Measurements from ENCODE around the gene TMEM215.
"Not testable (repeated sequence)": the region's sequence is repeated elsewhere in the genome, so short reads cannot be mapped to it uniquely, and the experiment has no call there.

Gene TMEM215, protein sequence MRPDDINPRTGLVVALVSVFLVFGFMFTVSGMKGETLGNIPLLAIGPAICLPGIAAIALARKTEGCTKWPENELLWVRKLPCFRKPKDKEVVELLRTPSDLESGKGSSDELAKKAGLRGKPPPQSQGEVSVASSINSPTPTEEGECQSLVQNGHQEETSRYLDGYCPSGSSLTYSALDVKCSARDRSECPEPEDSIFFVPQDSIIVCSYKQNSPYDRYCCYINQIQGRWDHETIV

DNA sequence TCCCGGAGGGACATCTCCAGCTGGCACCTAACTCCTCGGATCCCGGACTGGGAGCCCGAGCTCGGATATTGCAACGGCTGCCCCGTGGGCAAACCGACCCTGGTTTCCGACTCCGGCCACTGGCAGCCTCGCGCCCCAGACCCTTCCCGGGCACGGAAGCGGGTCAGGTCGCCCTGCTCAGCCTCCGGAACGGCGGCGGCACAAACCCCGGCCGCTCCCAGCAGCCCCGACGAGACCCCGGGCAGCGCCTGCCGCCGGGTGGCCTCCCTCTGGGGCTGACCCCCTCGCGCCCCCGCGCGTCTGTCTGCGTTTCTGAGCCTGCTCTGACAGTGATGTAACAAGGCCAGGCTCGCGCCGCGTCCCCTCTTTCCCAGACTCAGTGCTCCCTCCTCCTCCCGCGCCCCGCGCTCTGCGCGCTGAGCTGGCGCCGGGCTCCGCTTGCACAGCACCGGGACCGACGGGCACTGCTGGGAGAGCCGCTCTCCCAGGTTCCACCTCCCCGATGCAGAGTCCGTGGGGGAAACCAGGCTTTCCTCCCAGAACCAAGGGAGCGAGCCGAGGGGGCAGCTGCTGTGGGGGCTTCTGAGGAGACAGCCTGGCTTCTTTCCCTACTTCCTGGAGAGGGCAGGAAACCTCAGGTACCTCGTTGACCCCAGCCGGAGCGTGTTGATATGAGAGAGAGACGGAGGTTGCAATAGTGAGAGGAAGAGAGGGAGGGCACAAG is at the start of gene TMEM215:
Gene TMEM215 (plus strand): TSS at position 373 of the 724 bp plus-strand sequence. CDS start 644 bp downstream, outside the sequence.
- DNase-seq = peak; percentile 15

DNA sequence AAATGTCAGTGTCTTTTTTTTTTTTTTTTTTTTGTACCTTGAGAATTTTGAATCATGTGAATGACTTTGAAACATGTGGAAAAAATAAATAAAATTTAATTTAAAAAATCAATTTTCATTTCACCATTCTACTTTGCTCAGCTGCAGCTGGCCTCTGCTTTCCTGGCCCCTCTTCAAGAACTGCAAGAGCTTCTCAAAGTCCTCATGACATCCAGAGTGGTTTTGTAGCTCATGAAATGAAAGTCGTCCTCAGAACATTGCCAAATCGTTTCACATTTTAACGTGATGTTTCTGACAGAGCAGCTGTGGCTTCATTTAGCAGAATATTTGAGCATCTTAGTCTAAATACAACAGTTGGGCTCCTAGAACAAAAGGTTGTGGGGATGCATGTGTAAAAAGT is 47.9 kb upstream of the TMEM215 start:
- DNase-seq = no peak

DNA sequence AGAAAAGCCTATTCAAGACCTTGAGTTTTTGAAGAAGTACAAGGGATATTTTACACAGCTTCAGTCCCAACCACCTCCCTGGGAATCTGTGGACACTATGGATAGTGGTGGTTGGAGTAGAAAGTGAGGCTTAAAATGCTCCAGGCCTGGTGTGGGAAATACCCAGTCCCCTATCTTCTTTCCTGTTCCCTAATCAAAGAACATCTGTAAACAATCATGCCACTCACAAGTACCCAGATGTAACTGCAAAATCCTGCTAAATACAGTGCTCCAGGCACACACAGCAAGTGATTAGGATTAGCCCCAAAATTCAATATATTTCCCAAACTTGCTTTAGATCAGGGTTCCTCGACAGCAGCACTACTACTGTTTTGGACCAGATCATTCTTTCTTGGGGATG is 46.0 kb upstream of the TMEM215 start:
- no peak for DNase-seq

DNA sequence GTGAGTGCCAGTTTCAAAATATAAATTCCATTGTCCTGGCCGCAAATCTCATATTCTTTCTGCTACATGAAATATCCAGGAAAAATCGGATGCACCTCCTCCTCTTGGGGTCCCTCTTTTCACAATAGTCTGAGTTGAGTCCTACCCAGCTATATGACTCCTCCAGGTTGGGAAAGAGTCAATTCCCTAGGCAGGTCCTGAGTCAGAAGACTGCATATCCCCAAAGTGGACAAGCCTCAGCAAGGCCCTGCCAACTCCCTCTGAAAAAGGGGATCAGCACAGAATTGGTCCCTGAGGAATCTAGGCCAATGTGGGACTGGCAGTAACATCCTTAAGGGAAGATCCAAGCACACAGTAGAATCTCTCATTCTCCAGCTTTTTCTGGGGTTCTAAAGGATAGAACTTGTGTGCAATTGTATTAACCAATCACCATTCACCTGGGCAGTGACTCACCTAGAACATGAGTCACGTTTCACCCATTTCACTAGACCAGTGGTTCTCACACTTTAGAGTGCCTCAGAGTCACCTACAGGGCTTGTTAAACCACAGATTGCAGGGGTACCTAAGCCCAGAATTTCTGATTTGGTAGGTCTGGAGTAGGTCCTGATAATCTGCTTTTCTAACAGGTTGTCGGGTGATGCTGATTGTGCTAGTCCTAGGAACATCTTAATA is 44.7 kb upstream of the TMEM215 start:
- DNase-seq = no peak

DNA sequence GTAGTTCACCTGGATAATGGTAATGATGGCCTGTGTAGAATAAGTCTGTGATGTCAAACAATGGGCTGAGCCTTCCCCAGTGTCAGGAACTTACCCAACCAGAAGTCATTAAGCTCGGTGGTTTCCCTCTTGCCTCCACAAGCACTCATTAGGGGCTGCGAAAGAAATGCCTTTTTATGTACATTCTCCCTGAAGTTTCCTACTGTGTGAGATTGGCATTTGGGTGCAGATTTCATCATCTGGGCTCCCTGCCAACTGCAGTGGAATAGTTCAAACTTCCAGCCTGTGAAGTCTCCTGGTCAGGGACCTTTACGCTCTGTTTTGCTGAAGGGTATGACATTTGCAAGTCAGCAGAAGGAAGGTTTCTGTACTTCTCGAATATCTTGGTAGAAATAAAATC is 41.6 kb upstream of the TMEM215 start:
- no peak for DNase-seq

DNA sequence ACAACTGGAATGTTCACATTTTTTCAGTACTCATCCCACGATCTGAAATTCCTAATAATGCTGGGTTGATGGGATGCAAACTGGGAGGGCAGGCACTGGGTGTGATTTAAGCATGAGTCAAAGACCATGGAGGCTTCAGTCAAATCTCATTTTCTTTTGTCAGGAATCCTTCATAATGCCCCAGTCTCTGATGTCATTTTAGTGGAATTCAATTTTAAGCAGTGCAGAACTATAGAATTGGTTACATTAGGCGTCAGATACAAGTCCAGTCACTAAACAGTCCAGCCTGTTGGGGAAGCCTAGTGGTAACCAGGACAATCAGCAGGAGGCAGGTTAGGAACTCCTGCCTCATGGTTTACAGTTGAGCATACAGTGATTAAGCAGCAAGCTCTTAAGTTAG is 41.0 kb upstream of the TMEM215 start:
- no peak for DNase-seq

DNA sequence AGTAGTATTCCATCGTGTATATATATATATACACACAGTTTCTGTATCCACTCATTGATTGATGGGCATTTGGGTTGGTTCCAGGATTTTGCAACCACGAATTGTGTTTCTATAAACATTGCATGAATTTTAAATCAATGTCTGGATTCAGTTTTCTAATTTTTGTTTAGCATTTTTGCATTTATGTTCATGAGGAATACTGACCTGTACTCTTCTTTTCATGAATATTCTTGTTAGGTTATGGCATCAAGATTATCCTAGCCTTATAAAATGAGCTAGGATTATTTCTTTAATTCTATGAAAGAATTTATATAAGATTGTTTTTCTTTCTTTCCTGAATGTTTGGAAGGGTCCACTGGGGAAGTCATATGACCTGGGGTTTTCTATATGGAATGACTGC is 35.3 kb upstream of the TMEM215 start:
- DNase-seq = no peak

DNA sequence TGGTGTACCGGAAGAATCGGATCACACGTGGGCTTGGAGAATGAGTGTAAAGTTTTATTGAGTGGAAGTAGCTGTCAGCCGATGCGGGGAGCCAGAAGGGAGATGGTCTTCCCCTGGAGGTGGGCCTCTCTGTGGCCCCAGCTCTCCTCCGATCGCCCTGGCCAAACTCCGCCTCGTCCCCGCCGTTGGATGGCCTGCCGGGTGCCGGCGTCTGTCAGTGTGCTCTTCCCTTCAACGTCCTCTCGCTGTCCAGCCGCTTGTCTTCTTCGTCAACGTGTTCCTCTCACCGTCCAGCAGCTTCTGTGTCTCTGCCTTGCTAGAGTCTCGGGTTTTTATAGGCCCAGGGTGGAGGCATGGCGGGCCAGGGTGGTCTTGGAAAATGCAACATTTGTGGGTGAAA is 27.6 kb upstream of the TMEM215 start:
- no peak for DNase-seq

DNA sequence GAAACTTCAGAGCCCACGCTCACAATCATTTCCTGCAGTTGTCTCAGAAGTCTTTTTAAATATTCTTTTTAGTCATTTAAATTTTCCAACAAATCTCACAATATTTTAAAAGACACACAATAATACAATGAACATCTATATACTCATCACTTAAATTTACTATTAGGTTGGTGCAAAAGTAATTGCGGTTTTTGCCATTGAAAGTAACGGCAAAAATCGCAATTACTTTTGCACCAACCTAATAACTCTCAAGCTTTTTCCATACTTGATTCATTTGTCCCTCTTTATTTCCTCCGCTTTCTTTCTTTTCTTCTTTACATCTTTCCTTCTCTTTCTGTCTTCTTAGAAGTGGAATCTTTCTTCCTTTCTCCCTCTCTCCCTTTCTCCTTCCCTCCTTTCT is 19.2 kb upstream of the TMEM215 start:
- DNase-seq = no peak

DNA sequence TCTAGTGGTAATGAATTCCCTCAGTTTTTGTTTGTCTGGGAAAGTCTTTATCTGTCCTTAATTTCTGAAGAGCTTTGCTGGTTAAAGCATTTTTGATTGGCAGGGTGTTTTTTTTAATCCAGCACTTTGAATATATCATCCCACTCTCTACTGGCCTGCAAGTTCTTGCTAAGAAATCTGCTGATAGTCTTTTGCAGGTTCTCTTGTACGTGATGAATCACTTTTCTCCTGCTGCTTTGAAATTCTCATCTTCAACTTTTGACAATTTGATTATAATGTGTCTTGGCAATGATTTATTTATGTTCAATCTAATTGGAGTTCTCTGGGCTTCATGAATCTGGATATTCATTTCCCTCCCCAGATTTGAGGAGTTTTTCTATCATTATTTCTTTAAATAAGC is 8.1 kb upstream of the TMEM215 start:
- no peak for DNase-seq

DNA sequence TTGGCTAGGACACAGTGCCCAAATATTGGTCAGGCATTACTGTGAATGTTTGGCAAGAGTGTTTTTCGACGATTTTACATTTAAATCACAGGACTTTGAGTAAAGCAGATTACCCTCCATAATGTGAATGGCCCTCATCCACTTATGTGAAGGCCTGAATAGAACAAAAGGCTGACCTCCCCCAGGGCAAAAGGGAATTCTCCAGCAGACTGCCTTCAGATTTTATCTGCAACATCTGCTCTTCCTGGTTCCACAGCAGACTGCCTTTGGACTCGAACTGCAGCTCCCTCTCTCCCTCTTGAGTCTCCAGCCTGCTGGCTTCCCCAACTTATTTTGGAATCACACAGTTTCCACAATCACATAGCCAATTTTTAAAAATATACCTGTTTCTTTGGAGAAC is 7.1 kb upstream of the TMEM215 start:
- DNase-seq = no peak

DNA sequence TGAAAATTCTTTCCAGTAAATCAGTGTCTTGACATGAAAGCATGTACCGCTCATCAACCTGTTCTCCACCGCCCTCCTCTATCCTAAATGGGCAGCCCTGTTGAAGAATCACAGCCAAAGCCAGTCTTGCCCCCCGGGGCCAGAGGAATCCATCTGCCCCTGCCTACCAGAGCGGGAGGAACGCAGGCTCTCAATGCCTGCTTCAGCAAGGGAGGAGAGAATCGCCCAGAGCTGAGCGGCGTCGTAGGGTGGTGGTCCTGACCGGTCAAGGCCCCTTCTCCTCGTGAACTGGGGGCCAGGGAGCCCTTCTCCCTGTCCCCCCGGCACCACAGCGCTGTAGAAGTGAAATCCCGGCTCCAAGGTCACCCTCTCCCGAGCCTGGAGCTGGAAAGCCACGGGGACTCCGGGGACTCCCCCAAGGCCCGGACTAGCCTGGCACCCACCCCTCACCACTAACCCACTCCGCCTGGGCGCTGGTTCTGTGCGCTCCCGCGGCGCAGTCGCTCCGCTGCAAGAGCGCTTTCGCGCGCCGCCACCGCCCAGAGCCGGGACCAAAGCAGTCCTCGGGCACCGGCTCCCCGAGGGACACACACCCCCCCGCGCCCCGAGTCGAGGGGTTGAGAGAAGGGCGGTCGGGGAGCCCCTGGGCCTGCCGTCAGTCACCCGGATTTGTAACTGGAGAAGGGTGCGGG is 718 bp upstream of the TMEM215 start:
- no peak for DNase-seq

DNA sequence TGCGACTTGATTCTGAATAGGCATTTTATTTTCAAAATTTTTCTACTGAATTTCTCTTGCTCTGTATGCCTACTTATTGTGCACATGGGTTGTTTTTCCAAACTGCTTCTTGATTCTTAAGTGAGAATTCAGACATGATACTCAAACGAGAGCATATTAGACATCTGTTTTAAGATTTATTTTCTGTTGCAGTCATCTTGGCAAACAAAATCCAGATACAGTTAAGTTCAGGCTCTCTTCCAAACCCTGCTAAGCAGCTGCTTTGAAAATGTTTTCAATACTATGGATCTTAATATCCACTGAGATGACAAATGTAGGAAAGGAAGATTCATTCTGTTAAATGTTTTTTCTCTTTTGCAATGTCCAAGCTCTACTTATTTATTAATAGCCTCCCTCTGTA is 4.5 kb downstream of the TMEM215 start:
- no peak for DNase-seq

DNA sequence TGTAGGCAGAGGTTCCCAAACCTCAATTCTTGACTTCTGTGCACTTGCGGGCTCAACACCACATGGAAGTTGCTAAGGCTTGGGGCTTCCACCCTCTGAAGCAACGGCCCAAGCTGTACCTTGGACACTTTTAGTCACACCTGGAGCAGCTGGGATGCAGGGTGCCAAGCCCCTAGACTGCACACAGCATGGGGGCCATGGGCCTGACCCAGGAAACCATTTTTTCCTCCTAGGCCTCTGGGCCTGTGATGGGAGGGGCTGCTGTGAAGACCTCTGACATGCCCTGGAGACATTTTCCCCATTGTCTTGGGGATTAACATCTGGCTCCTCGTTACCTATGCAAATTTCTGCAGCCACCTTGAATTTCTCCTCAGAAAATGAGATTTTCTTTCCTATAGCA is 12.7 kb downstream of the TMEM215 start:
- DNase-seq = not testable (repeated sequence)

DNA sequence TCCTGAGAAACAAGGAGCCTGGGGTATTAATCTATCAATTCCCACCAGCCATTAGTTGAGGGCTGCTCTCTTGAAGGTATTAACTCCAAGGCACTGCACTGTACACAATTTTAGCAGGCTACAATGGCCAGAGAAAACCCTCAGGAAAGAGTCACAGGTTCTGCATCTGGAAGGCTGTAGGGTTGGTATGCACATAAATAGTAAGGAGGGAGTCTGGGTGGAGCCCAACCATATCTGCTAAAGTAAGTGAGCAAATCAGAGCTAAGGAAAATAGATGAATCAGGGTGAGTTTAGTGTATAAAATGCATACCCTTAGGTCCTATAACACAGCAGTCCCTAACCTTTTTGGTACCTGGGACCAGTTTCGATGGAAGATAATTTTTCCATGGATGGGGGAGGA is 18.2 kb downstream of the TMEM215 start:
- no peak for DNase-seq

DNA sequence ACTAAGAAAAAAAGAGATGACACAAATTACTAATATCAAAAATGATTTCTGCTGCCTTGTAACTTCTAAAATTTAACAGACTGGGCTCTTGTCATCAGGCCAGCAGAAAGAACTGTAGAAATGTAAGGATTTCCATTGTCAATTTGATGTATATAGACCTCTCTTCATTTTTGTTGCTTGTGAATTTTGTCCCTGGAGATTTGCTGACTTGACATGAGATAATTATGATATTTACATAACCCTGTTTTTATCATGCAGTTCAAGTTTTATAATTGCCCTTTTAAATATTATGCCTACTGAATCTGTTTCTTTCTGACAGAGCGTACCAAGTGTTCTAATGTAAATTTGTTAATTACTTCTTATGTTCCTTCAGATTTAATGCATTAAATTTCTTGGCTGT is 23.9 kb downstream of the TMEM215 start:
- DNase-seq = no peak

DNA sequence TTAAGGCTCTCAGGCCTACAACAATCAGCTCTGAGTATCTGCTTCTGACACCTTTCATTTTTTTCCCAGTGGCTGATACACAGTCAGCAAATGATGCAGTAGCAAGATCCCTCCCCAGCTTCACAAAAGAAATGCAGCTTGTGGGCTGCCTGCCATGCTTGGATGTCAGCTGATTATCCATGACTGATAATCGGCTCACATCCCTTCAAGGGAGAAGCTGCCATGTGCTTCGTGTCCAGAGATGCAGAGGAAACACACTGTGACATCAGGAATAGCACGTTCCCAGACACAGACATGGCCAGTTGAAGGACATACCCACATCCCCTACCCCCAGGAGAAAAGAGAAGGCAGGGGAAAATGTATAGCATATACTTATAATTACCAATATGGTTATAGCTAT is 27.9 kb downstream of the TMEM215 start:
- no peak for DNase-seq

DNA sequence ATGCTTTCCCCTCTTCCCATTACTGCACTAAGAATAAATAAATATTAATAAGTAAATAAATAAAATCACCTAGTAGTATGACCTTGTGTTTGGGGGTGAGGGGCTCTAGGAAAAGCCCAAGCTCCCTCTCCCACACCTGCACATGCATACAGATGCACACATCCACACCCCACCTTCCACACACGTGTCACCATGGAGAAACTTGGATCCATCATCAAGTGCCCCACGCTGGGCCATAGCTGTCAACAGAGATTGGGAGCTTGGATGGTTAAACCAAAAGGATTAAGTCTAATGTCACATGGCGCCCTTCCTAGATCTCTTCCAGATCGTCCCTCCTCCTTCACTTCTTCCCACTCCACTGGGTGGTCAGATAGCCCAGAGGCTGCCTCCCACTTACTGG is 37.0 kb downstream of the TMEM215 start:
- DNase-seq = no peak

DNA sequence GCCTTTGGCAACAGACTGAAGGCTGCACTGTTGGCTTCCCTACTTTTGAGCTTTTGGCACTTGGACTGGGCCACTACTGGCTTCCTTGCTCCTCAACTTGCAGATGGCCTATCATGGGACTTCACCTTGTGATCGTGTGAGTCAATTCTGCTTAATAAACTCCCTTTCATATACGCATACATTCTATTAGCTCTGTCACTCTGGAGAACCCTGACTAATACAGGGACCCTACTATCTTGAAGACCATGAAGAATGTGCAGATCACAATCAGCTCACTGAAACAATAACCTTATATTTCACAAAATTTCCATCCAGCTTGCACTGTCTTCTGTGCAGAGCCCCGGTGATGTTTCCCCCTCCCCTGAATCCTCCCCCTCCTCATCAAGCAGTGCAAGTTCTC is 39.8 kb downstream of the TMEM215 start:
- DNase-seq = no peak

DNA sequence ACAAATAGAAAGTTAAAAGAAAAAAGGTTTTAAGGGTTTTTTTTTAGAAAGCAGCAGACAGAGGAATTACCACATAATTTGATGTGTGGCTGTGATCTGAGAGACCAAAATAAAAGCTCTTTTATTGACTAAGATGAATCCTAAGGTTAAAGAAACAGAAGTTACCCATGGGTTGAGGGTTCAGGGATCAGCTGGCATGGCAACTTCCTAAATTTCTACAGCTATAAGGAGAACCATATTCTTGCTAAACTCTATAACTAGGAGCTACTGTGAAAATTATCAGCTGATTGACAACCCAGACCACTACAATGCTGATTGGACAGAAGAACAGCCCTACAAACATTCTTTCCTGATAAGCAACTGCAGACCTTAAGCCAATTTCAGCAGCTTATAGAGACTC is 40.2 kb downstream of the TMEM215 start:
- DNase-seq = no peak

DNA sequence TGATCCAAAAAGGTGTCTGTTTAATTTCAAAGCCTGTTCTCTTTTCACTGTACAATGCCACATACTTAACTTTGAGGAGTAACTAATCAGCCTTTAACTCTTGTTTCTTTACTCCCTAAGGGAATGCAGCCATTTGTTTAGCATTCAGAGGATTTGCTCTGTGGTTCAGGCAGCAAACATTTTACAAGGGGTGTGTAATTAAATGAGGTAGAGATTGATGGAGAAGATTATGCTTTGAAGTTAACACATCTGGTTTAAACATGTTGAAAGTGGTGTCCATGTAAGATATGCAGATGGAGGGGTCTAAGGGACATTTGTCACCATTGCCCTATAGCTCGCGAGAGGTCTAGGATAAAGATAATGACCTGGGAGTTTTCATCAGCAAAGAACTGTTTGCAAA is 41.9 kb downstream of the TMEM215 start:
- no peak for DNase-seq

DNA sequence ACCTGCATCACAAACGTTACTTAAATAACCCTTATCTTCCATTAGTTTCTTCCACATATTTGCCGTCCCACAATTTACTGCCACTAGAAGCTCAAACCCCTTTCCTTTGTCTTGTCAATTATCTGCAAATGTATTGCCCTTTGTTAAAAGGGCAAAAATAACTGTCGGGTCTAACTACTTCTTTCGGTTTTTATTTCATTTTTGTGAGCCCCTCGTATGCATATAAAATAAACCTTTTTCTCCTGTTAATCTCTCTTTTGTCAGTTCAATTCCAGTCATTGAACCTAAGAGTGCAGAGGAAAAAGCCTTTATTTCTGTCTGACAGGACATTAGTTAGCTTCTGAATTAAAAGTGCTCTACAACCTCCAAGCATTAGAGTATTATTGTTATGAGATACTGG is 45.5 kb downstream of the TMEM215 start:
- DNase-seq = no peak

DNA sequence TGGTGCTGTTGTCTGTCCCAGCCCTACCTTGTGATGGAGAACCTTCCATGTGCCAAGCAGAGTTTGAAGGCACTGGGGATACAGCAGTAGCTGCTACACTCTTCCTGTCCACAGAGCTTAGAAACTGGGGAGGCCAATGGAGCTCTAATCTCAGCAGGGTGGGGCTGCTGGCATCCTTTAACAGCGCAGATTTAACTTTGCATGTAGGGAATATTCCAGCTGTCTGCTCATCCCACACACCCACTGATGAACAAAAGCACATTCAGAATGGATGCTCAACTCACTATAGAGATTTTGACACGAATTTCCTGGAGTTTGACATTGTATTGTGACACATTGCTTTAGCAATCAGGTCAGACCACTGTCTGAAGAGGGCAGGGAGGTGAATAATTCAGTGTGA is 49.0 kb downstream of the TMEM215 start:
- no peak for DNase-seq
